ENCODE measurements around the gene RAE1.

Gene RAE1

GRCh38 chr20:57405236-57406016 lies 54.4 kb downstream of the RAE1 start:
- no peaks in the 10 kb centered on the region for H3K27me3 Mint-ChIP-seq
- H3K4me1 Mint-ChIP-seq: peaks cover 51% of the 10 kb centered on the region
- H3K4me3 Mint-ChIP-seq: no peak overlapping the region
- no peak overlapping the region for H3K27ac Mint-ChIP-seq
- no peaks in the 10 kb centered on the region for H3K9me3 Mint-ChIP-seq
- H3K36me3 Mint-ChIP-seq: peaks cover 80% of the 10 kb centered on the region
- no peak for ATAC-seq

GRCh38 chr20:57407541-57407956 lies 56.5 kb downstream of the RAE1 start:
- Mint-ChIP-seq H3K4me3 (no peak overlapping the region), H3K27ac (no peak overlapping the region), H3K36me3 (peaks cover 59% of the 10 kb centered on the region), H3K9me3 (no peaks in the 10 kb centered on the region), H3K27me3 (no peaks in the 10 kb centered on the region), H3K4me1 (peaks cover 47% of the 10 kb centered on the region)
- ATAC-seq: no peak

GRCh38 chr20:57408131-57408530 lies 57.1 kb downstream of the RAE1 start:
- Mint-ChIP-seq H3K4me1 (peaks cover 46% of the 10 kb centered on the region), H3K9me3 (no peaks in the 10 kb centered on the region), H3K27ac (no peak overlapping the region), H3K27me3 (no peaks in the 10 kb centered on the region), H3K36me3 (peaks cover 59% of the 10 kb centered on the region), H3K4me3 (no peak overlapping the region)
- ATAC-seq: no peak

GRCh38 chr20:57408536-57409233 lies 57.6 kb downstream of the RAE1 start:
- Mint-ChIP-seq H3K36me3 (peaks cover 57% of the 10 kb centered on the region), H3K4me1 (peaks cover 40% of the 10 kb centered on the region), H3K27ac (no peak overlapping the region), H3K4me3 (no peak overlapping the region), H3K9me3 (no peaks in the 10 kb centered on the region), H3K27me3 (no peaks in the 10 kb centered on the region)
- ATAC-seq: no peak

- Mint-ChIP-seq H3K4me3 (no peak overlapping the region), H3K36me3 (peaks cover 51% of the 10 kb centered on the region), H3K27me3 (no peaks in the 10 kb centered on the region), H3K4me1 (peaks cover 39% of the 10 kb centered on the region), H3K27ac (no peak overlapping the region), H3K9me3 (no peaks in the 10 kb centered on the region)
- no peak for ATAC-seq
These were observed 58.2 kb downstream of the RAE1 start for GRCh38 chr20:57409316-57409671.

- peaks cover 46% of the 10 kb centered on the region for H3K36me3 Mint-ChIP-seq
- no peaks in the 10 kb centered on the region for H3K27me3 Mint-ChIP-seq
- H3K27ac Mint-ChIP-seq: no peak overlapping the region
- ATAC-seq: no peak
- H3K4me1 Mint-ChIP-seq: peaks cover 36% of the 10 kb centered on the region
- no peaks in the 10 kb centered on the region for H3K9me3 Mint-ChIP-seq
- H3K4me3 Mint-ChIP-seq: no peak overlapping the region
These were observed 58.8 kb downstream of the RAE1 start for GRCh38 chr20:57409672-57410397.

- no peak overlapping the region for H3K27ac Mint-ChIP-seq
- H3K27me3 Mint-ChIP-seq: no peaks in the 10 kb centered on the region
- no peak overlapping the region for H3K4me3 Mint-ChIP-seq
- H3K9me3 Mint-ChIP-seq: no peaks in the 10 kb centered on the region
- peaks cover 41% of the 10 kb centered on the region for H3K36me3 Mint-ChIP-seq
- H3K4me1 Mint-ChIP-seq: peaks cover 31% of the 10 kb centered on the region
- ATAC-seq: no peak
These were observed 59.4 kb downstream of the RAE1 start for GRCh38 chr20:57410398-57410920.

- no peak overlapping the region for H3K4me3 Mint-ChIP-seq
These were observed 59.9 kb downstream of the RAE1 start for GRCh38 chr20:57410924-57411323.

GRCh38 chr20:57411406-57412283 lies 60.6 kb downstream of the RAE1 start:
- Mint-ChIP-seq H3K27me3 (no peaks in the 10 kb centered on the region), H3K36me3 (peaks cover 37% of the 10 kb centered on the region), H3K4me3 (no peak overlapping the region), H3K27ac (no peak overlapping the region), H3K4me1 (peaks cover 31% of the 10 kb centered on the region), H3K9me3 (no peaks in the 10 kb centered on the region)
- no peak for ATAC-seq

More at GRCh38 chr20:57410924-57411323, 59.9 kb downstream of the RAE1 start:
- Mint-ChIP-seq H3K27me3 (no peaks in the 10 kb centered on the region), H3K36me3 (peaks cover 41% of the 10 kb centered on the region), H3K9me3 (no peaks in the 10 kb centered on the region), H3K27ac (no peak overlapping the region), H3K4me1 (peaks cover 31% of the 10 kb centered on the region)
- ATAC-seq: no peak

GRCh38 chr20:57412347-57413029 lies 61.4 kb downstream of the RAE1 start:
- H3K36me3 Mint-ChIP-seq: peaks cover 29% of the 10 kb centered on the region
- no peak overlapping the region for H3K27ac Mint-ChIP-seq
- ATAC-seq: peak; percentile 41

GRCh38 chr20:57413986-57414385 lies 62.9 kb downstream of the RAE1 start:
- no peak for ATAC-seq
- Mint-ChIP-seq H3K9me3 (no peaks in the 10 kb centered on the region), H3K36me3 (peaks cover 14% of the 10 kb centered on the region), H3K27ac (no peak overlapping the region), H3K4me3 (no peak overlapping the region), H3K27me3 (no peaks in the 10 kb centered on the region), H3K4me1 (peaks cover 31% of the 10 kb centered on the region)

More at GRCh38 chr20:57412347-57413029, 61.4 kb downstream of the RAE1 start:
- no peaks in the 10 kb centered on the region for H3K27me3 Mint-ChIP-seq
- no peak overlapping the region for H3K4me3 Mint-ChIP-seq
- no peaks in the 10 kb centered on the region for H3K9me3 Mint-ChIP-seq
- peaks cover 31% of the 10 kb centered on the region for H3K4me1 Mint-ChIP-seq

GRCh38 chr20:57414867-57415592 lies 64.0 kb downstream of the RAE1 start:
- H3K27ac Mint-ChIP-seq: no peak overlapping the region
- no peak for ATAC-seq
- H3K4me3 Mint-ChIP-seq: no peak overlapping the region
- peaks cover 4% of the 10 kb centered on the region for H3K36me3 Mint-ChIP-seq
- no peaks in the 10 kb centered on the region for H3K27me3 Mint-ChIP-seq
- H3K4me1 Mint-ChIP-seq: peaks cover 22% of the 10 kb centered on the region
- no peaks in the 10 kb centered on the region for H3K9me3 Mint-ChIP-seq

- Mint-ChIP-seq H3K9me3 (no peaks in the 10 kb centered on the region), H3K27ac (no peak overlapping the region), H3K36me3 (no peaks in the 10 kb centered on the region), H3K4me3 (no peak overlapping the region), H3K4me1 (peaks cover 23% of the 10 kb centered on the region), H3K27me3 (no peaks in the 10 kb centered on the region)
- no peak for ATAC-seq
These were observed 64.7 kb downstream of the RAE1 start for GRCh38 chr20:57415771-57416170.
